K562 treated with DMSO at 1 percent for 48 hours (cell line): Measurements from ENCODE around the gene DTD1. TPM values are rescaled to one million over a fixed set of nuclear protein-coding genes. Genes with fewer than 3 reads are reported as not detected.

Experiments used
- total RNA-seq: library from RNA; unstranded; fragments of 300-600 nt; gene quantifications from 2 replicates; pipeline ENCODE4 v1.2.3, GENCODE V29; 2022; ENCODE audit warnings: low replicate concordance; ENCODE audit errors: extremely low read depth

The DTD1 gene, protein sequence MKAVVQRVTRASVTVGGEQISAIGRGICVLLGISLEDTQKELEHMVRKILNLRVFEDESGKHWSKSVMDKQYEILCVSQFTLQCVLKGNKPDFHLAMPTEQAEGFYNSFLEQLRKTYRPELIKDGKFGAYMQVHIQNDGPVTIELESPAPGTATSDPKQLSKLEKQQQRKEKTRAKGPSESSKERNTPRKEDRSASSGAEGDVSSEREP
- not detected in 2 replicates for total RNA-seq

GRCh38 chr20:18587665-18588573, at the start of gene DTD1:
Gene DTD1 (plus strand): TSS chr20:18588054. CDS start chr20:18588073, 19 bp downstream.

DNA sequence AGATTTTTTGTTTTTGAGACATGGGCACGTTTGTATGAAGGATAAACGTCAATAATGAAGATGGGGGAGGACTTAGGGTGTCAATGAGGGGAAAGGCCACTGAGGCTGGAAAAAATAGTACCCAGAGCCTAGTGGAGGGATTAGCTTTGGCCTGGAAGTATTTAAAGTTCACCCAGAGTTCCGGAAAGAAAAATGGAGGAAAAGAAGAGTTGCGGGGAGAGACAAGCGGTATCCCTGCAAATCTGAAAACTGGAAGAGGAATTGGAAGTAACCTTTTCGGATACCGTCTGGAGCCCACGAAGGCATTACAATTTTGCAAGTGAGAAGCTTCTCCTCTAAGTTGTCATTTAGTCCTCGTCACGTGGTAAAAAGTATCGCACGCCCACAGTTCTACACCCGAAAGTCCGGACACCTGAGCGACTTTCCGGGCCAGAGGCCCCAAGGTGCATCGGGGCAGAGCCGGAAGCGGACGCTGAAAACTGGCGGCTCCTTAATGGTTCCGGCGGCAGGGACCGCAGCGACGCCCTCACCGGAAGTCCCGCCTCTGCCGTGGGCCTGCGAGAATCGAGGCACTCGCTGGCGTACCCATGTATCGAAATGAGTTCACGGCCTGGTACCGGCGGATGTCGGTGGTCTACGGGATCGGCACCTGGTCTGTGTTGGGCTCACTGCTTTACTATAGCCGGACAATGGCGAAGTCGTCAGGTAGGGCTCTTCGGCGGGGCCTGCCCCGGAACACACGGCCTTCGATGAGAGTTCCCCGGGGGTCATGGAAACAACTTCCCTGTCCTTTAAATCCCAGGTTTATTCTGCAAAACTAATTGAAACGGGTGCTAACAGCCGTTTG, 20.7 kb upstream of the DTD1 start, which contains the start of gene SMIM26:
TSS of gene SMIM26 (plus strand) at position 541 of the 847 bp plus-strand sequence. CDS start at position 588, 47 bp downstream.

GRCh38 chr20:18813483-18813882, 225.6 kb downstream of the DTD1 start, which contains the start of gene SCP2D1:
Gene SCP2D1 (plus strand): TSS chr20:18813783. CDS start chr20:18813816, 33 bp downstream.

Other genes starting within 250 kb of the DTD1 start
- not detected in 2 replicates for gene DZANK1, start 121.0 kb upstream of the DTD1 start, total RNA-seq
- not detected in 2 replicates for gene POLR3F, start 120.7 kb upstream of the DTD1 start, total RNA-seq
- gene RBBP9, start 90.8 kb upstream of the DTD1 start, total RNA-seq: not detected in 2 replicates
- gene SEC23B, start 80.1 kb upstream of the DTD1 start, total RNA-seq: not detected in 2 replicates
- not detected in 2 replicates for gene SMIM26, start 20.6 kb upstream of the DTD1 start, total RNA-seq
- gene SCP2D1, start 225.7 kb downstream of the DTD1 start, total RNA-seq: not detected in 2 replicates